Progenitor cell of endocrine pancreas (in vitro differentiated cells): ENCODE measurements around the gene SLC17A4. TPM values are rescaled to one million over a fixed set of nuclear protein-coding genes. Genes with fewer than 3 reads are reported as not detected.

ENCODE experiments used
- DNase-seq: peaks from one replicate; pipeline ENCODE4 v3.0.0; 2021; ENCODE audit warnings: low spot score; ENCODE audit not compliant: unreplicated experiment
- H3K27ac Mint-ChIP-seq: 2 replicates; pipeline ENCODE4 v1.8.0; 2021; ENCODE audit warnings: mild to moderate bottlenecking, moderate library complexity, mixed read lengths
- H3K27me3 Mint-ChIP-seq: 2 replicates; pipeline ENCODE4 v1.8.0; 2021; ENCODE audit warnings: mixed read lengths
- H3K36me3 Mint-ChIP-seq: 2 replicates; pipeline ENCODE4 v1.8.0; 2022; ENCODE audit warnings: mixed read lengths; ENCODE audit not compliant: insufficient read depth
- H3K4me1 Mint-ChIP-seq: 2 replicates; pipeline ENCODE4 v1.8.0; 2021; ENCODE audit warnings: low read depth, mixed read lengths
- H3K4me3 Mint-ChIP-seq: 2 replicates; pipeline ENCODE4 v1.8.0; 2021; ENCODE audit warnings: low read depth, mild to moderate bottlenecking, moderate library complexity, mixed read lengths
- H3K9me3 Mint-ChIP-seq: 2 replicates; pipeline ENCODE4 v1.8.0; 2021; ENCODE audit warnings: low read depth, mixed read lengths
- total RNA-seq: library from RNA; stranded (reverse); gene quantifications from 2 replicates; pipeline ENCODE4 v1.2.1, GENCODE V29; 2021
- TF ChIP-seq, protein P1 (sequence below): fragments of 200-600 bp; sonication (generic); IDR thresholded peaks from one replicate; pipeline ENCODE4 v1.5.0; 2021; ENCODE audit warnings: antibody characterized with exemption, mild to moderate bottlenecking; ENCODE audit not compliant: unreplicated experiment

Gene SLC17A4
- total RNA-seq, 1 donor from 2014 or later = 3.6 TPM

DNA sequence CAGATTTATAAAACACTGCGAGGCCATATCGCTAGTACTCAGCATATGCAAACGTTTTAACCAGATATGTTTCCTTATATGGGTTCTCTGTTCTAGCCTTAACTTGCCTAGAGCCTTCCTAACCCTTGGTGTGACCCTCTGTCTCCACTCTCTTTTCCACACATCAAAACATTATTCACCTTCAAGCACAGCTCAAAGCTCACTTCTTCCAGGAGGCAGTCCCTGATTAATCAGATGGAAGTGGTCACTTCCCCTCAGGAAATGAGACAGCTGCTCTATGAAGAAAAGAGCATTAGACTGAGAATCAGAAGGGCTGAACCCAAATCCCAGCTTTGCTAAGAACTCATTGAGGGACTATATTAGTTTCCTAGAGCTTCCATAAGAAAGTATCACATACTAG is 39.8 kb upstream of the SLC17A4 start:
- DNase-seq = no peak
- TF ChIP-seq, protein P1, sequence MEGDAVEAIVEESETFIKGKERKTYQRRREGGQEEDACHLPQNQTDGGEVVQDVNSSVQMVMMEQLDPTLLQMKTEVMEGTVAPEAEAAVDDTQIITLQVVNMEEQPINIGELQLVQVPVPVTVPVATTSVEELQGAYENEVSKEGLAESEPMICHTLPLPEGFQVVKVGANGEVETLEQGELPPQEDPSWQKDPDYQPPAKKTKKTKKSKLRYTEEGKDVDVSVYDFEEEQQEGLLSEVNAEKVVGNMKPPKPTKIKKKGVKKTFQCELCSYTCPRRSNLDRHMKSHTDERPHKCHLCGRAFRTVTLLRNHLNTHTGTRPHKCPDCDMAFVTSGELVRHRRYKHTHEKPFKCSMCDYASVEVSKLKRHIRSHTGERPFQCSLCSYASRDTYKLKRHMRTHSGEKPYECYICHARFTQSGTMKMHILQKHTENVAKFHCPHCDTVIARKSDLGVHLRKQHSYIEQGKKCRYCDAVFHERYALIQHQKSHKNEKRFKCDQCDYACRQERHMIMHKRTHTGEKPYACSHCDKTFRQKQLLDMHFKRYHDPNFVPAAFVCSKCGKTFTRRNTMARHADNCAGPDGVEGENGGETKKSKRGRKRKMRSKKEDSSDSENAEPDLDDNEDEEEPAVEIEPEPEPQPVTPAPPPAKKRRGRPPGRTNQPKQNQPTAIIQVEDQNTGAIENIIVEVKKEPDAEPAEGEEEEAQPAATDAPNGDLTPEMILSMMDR = no peak
- H3K36me3 Mint-ChIP-seq = peaks cover 2% of the 10 kb centered on the region
- no peaks in the 10 kb centered on the region for H3K27me3 Mint-ChIP-seq
- no peak overlapping the region for H3K4me3 Mint-ChIP-seq
- H3K4me1 Mint-ChIP-seq = peaks cover 15% of the 10 kb centered on the region
- H3K9me3 Mint-ChIP-seq = peaks cover 3% of the 10 kb centered on the region
- peak overlapping the region; percentile 26 for H3K27ac Mint-ChIP-seq

DNA sequence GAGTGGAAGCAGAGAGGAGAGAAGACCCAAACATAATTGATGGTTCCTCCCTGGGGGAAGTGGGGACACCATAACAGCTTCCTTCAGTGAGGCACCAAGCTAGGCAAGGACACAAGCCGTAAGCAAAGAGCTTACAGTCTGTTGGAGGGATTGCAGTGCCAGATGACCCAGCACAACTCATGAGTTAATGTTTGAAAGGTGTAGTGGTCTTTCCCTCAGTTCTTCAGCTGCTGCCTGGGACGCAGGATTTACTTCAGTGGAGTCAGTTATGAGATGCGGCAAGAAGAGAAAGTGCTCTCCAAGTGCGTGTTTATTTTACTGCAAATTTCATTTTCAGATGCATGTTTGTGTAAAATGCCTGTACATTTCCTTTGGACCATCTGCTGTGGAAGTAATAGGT is 38.7 kb upstream of the SLC17A4 start:
- DNase-seq = no peak
- H3K4me3 Mint-ChIP-seq = no peak overlapping the region
- H3K4me1 Mint-ChIP-seq = peaks cover 18% of the 10 kb centered on the region
- H3K27ac Mint-ChIP-seq = no peak overlapping the region
- TF ChIP-seq, protein P1 = no peak
- no peaks in the 10 kb centered on the region for H3K27me3 Mint-ChIP-seq
- no peaks in the 10 kb centered on the region for H3K36me3 Mint-ChIP-seq
- H3K9me3 Mint-ChIP-seq = no peaks in the 10 kb centered on the region

DNA sequence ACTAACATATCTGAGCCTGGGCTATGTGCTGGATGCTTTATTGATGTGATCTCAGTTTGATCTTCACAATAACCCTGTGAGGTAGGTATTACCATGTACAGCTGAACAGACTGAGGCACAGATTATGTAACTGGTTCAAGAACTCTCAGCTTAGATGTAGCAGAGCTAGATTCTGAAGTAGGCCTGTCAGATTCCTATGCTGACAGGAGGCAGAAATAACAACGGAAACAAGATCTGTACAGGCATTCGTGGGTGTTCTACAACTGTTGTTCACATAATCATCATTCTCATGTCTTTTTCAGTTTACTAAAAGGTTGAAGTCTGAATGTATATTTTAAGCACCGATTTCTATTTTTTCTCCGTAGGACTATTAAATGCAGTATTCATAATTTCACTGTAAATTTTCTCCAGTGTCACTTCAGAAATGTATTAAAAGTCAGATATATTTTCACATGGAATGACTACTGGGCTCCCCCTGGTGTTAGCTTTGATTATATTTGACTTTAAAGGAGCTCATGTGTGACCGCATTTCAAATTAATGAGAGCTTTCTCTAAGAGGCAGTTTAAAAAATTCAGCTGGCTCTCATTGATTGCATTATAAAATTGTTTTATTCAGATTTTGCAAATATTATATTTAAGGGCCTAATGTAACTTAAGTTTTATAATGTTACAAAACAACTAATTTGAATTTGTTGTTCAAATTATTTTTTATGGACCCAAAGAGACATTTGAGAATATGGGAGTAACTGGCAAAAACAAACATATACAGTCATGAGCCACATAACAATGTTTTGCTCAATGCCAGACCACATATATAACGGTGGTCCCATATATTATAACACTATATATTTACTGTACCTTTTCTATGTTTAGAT is 36.4 kb upstream of the SLC17A4 start:
- H3K4me3 Mint-ChIP-seq = no peak overlapping the region
- H3K27ac Mint-ChIP-seq = no peak overlapping the region
- DNase-seq = no peak
- TF ChIP-seq, protein P1 = peak; percentile 70
- no peaks in the 10 kb centered on the region for H3K9me3 Mint-ChIP-seq
- H3K4me1 Mint-ChIP-seq = peaks cover 18% of the 10 kb centered on the region
- H3K36me3 Mint-ChIP-seq = no peaks in the 10 kb centered on the region
- no peaks in the 10 kb centered on the region for H3K27me3 Mint-ChIP-seq

DNA sequence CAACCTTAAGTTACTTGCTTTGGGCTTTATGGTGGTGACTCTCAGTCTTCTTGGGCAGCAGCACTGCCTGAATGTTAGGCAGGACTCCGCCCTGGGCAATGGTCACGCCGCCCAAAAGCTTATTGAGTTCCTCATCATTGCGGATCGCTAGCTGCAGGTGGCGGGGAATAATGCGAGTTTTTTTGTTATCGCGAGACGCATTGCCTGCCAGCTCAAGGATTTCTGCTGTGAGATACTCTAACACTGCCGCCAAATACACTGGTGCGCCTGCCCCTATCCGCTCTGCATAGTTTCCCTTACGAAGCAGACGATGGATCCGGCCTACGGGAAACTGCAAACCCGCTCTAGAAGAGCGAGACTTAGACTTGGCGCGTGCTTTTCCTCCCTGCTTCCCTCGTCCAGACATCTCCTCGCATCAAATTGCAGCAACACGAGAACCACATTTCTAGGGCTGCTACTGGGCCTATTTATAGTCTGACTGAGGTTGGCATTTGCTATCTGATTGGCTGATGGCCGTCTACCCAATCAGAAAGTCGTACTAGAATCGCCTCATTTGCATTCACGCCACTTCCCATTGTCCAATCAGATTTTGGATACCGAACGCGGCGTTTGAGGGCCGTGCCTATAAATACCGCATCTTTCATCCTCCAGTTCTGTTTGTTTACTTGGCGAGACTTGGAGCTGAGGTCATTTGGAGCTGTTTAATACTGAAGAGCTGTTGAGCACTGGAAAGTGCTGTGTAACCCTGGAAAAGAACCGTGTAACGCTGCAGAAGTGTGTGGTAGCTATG is 28.2 kb upstream of the SLC17A4 start:
- TF ChIP-seq, protein P1 = no peak
- Mint-ChIP-seq H3K36me3 (peaks cover 5% of the 10 kb centered on the region), H3K9me3 (peaks cover 3% of the 10 kb centered on the region), H3K4me3 (no peak overlapping the region), H3K27me3 (no peaks in the 10 kb centered on the region), H3K4me1 (no peaks in the 10 kb centered on the region), H3K27ac (no peak overlapping the region)
- DNase-seq = no peak

DNA sequence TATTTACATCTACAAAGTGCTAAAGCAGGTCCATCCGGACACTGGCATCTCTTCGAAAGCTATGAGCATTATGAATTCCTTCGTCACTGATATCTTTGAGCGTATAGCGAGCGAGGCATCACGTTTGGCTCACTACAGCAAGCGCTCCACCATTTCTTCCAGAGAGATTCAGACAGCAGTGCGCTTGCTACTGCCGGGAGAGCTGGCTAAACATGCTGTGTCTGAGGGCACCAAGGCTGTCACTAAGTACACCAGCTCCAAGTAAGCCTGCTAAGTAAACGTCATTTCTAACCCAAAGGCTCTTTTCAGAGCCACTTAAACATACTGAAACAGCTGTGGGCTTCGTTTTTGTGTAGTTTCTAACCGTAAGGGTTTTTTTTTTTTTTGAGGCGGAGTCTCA is 27.5 kb upstream of the SLC17A4 start:
- TF ChIP-seq, protein P1 = no peak
- Mint-ChIP-seq H3K4me3 (no peak overlapping the region), H3K4me1 (no peaks in the 10 kb centered on the region), H3K9me3 (peaks cover 3% of the 10 kb centered on the region), H3K27ac (no peak overlapping the region), H3K36me3 (peaks cover 5% of the 10 kb centered on the region), H3K27me3 (no peaks in the 10 kb centered on the region)
- DNase-seq = no peak
